SK-N-SH (cell line): ENCODE data around the gene ZNF521. TPM values are rescaled to one million over a fixed set of nuclear protein-coding genes. Genes with fewer than 3 reads are reported as not detected.

ENCODE experiments used
- CTCF ChIA-PET: fragments of 300-600, 350-600 bp; formaldehyde crosslinking; extraction: SDS; loops from one replicate; lab custom pipeline; 2021; lab: Yijun Ruan, JAX
- POLR2A ChIA-PET: fragments of 350-600 bp; sonication (Branson Sonifier 250); formaldehyde crosslinking; extraction: SDS; loops from one replicate; lab custom pipeline; 2020; ENCODE audit warnings: antibody characterized with exemption, inconsistent platforms; lab: Yijun Ruan, JAX
- DNase-seq: peaks from one replicate; pipeline ENCODE4 v3.0.0; 2012
- H2AFZ ChIP-seq: fragments of 200-600 bp; sonication (generic); 2 replicates; pipeline ENCODE4 v1.8.1; 2016; ENCODE audit warnings: antibody characterized with exemption, mild to moderate bottlenecking, low read depth
- H3F3A ChIP-seq: fragments of 200-600 bp; sonication (generic); replicated peaks from 2 replicates; pipeline ENCODE3; 2016; ENCODE audit warnings: antibody characterized with exemption, mild to moderate bottlenecking; ENCODE audit not compliant: insufficient read depth
- H3K27ac ChIP-seq, 2 experiments: fragments of 200-500 bp in 1 of 2; fragments of 200-600 bp in 1 of 2; sonication (Bioruptor generic) in 1 of 2; sonication (generic), shearing (Covaris generic) in 1 of 2; 2 replicates each; pipeline versions ENCODE4 v1.5.1 to v1.6.1; 2014 to 2016; ENCODE audit warnings: low read depth in 2 of 2, inconsistent platforms in 1 of 2, low read length in 1 of 2, mild to moderate bottlenecking in 1 of 2, mixed read lengths in 1 of 2
- H3K27me3 ChIP-seq: fragments of 200-600 bp; sonication (generic), shearing (Covaris generic); 2 replicates; pipeline ENCODE4 v1.6.1; 2016; ENCODE audit warnings: mixed run types; ENCODE audit not compliant: insufficient read depth
- H3K36me3 ChIP-seq, 2 experiments: fragments of 200-500 bp in 1 of 2; fragments of 200-600 bp in 1 of 2; sonication (Bioruptor generic) in 1 of 2; sonication (generic) in 1 of 2; replicated peaks in 1 of 2; 2 replicates each; pipeline versions ENCODE3 to v1.5.1; 2014 to 2016; ENCODE audit warnings: low read length in 1 of 2, mild to moderate bottlenecking in 1 of 2; ENCODE audit not compliant: insufficient read depth in 2 of 2, control insufficient read depth in 1 of 2
- H3K4me1 ChIP-seq, 2 experiments: fragments of 200-500 bp in 1 of 2; fragments of 200-600 bp in 1 of 2; sonication (Bioruptor generic) in 1 of 2; sonication (generic), shearing (Covaris generic) in 1 of 2; 2 replicates each; pipeline versions ENCODE4 v1.5.1 to v1.6.1; 2014 to 2016; ENCODE audit warnings: low read depth in 1 of 2, low read length in 1 of 2, mixed run types in 1 of 2; ENCODE audit not compliant: insufficient read depth in 2 of 2, control insufficient read depth in 1 of 2
- H3K4me2 ChIP-seq: fragments of 200-600 bp; sonication (generic), shearing (Covaris generic); 2 replicates; pipeline ENCODE4 v1.6.1; 2017; ENCODE audit warnings: mixed run types
- H3K4me3 ChIP-seq, 2 experiments: fragments of 200-500 bp in 1 of 2; fragments of 200-600 bp in 1 of 2; sonication (Bioruptor generic) in 1 of 2; sonication (generic), shearing (Covaris generic) in 1 of 2; 2 replicates each; pipeline versions ENCODE4 v1.5.1 to v1.8.1; 2014 to 2016; ENCODE audit warnings: low read depth in 2 of 2, inconsistent platforms in 1 of 2, low read length in 1 of 2, mild to moderate bottlenecking in 1 of 2, mixed read lengths in 1 of 2, moderate library complexity in 1 of 2
- H3K79me2 ChIP-seq: fragments of 200-600 bp; sonication (generic); 2 replicates; pipeline ENCODE4 v1.8.1; 2017; ENCODE audit warnings: mild to moderate bottlenecking; ENCODE audit not compliant: insufficient read depth
- H3K9ac ChIP-seq: fragments of 200-600 bp; sonication (generic); 2 replicates; pipeline ENCODE4 v1.6.1; 2017; ENCODE audit warnings: mixed run types
- H3K9me2 ChIP-seq: fragments of 200-600 bp; sonication (generic); 2 replicates; pipeline ENCODE4 v1.6.1; 2017; ENCODE audit warnings: mixed run types
- H3K9me3 ChIP-seq: fragments of 200-600 bp; sonication (generic); 2 replicates; pipeline ENCODE4 v1.6.1; 2017; ENCODE audit warnings: mixed run types, mild to moderate bottlenecking, moderate library complexity
- H4K20me1 ChIP-seq: fragments of 200-600 bp; sonication (generic); 2 replicates; pipeline ENCODE4 v1.6.1; 2017; ENCODE audit warnings: mild to moderate bottlenecking, mixed run types; ENCODE audit not compliant: insufficient read depth
- ELF1 ChIP-seq: IDR thresholded peaks from 2 replicates; pipeline ENCODE4 v1.4.0; 2012
- EZH2phosphoT487 ChIP-seq: fragments of 200-600 bp; sonication (generic); IDR thresholded peaks from 2 replicates; pipeline ENCODE4 v1.6.1; 2017; ENCODE audit warnings: low read depth, mixed run types, mild to moderate bottlenecking, antibody characterized with exemption, moderate library complexity, borderline replicate concordance
- FOXJ3 ChIP-seq: sonication (generic); formaldehyde crosslinking; IDR thresholded peaks from 2 replicates; pipeline ENCODE4 v1.5.1; 2020; ENCODE audit warnings: mild to moderate bottlenecking, missing genetic modification reagents
- GABPA ChIP-seq: IDR thresholded peaks from 2 replicates; pipeline ENCODE4 v1.4.0; 2012; ENCODE audit warnings: low read depth, mild to moderate bottlenecking
- MXI1 ChIP-seq: IDR thresholded peaks from 2 replicates; pipeline ENCODE4 v1.6.1; 2012; ENCODE audit warnings: mild to moderate bottlenecking, low read depth, low read length, improper control_type of control experiment
- NFIC ChIP-seq: IDR thresholded peaks from 2 replicates; pipeline ENCODE4 v1.4.0; 2012; ENCODE audit warnings: borderline replicate concordance
- NRF1 ChIP-seq: IDR thresholded peaks from 2 replicates; pipeline ENCODE4 v1.6.1; 2012; ENCODE audit warnings: low read depth, mild to moderate bottlenecking, low read length
- RFX5 ChIP-seq: IDR thresholded peaks from 2 replicates; pipeline ENCODE4 v1.6.1; 2012; ENCODE audit warnings: mild to moderate bottlenecking, improper control_type of control experiment, low read length
- SIN3A ChIP-seq: IDR thresholded peaks from 2 replicates; pipeline ENCODE4 v1.6.1; 2012; ENCODE audit warnings: low read depth, mild to moderate bottlenecking, low read length, moderate library complexity, borderline replicate concordance
- TCF12 ChIP-seq: IDR thresholded peaks from 2 replicates; pipeline ENCODE4 v1.4.0; 2012
- WGBS: methylation state at CpG from one replicate; pipeline ENCODE4 v1.1.6; 2017; ENCODE audit warnings: low lambda C conversion rate; 5-methylcytosine and 5-hydroxymethylcytosine counted together
- polyA plus RNA-seq, 3 experiments: library from polyadenylated mRNA; depleted of rRNA; stranded (reverse); fragments of >200 nt; gene quantifications; 2 replicates each; pipeline ENCODE4 v1.2.3, GENCODE V29; 2012
- TF ChIP-seq, protein P1 (sequence below): fragments of 150-350 bp; IDR thresholded peaks from 2 replicates; pipeline ENCODE4 v1.6.1; 2016; ENCODE audit warnings: mild to moderate bottlenecking, low read depth, low read length
- TF ChIP-seq, protein P2 (sequence below): IDR thresholded peaks from 2 replicates; pipeline ENCODE4 v1.4.0; 2012; ENCODE audit warnings: low read depth, borderline replicate concordance
- TF ChIP-seq, protein P3 (sequence below): IDR thresholded peaks from 2 replicates; pipeline ENCODE4 v1.4.0; 2012; ENCODE audit warnings: low read depth, borderline replicate concordance
- TF ChIP-seq, protein P4 (sequence below): IDR thresholded peaks from 2 replicates; pipeline ENCODE4; 2012
- TF ChIP-seq, protein P5 (sequence below): fragments of 200-600 bp; sonication (generic); IDR thresholded peaks from 2 replicates; pipeline ENCODE4 v1.6.1; 2017; ENCODE audit warnings: antibody characterized with exemption, mild to moderate bottlenecking, moderate library complexity

ZNF521 gene
- polyA plus RNA-seq, 1 of the 3 experiments (the other 2 are of a cell fraction) = 14.1 TPM

DNA sequence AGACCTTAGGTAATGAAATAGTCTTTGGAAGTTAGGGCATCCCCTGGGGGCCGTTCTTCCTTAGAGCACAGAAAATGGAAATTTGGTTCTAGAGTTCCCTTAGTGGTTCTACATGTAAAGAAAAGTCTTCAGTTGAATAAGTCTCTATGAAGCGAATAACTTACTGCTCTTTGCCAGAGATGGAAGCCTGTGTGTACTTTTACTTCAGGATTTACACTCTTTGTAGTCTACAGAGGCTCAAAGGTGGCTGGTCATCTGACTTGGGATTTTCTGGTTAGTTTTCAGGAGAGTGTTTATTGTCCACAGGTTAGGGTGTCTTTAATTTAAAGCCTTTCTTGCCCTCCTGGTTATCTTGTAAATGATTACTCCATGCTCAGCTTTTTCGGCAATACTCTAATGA, 210.6 kb downstream of the ZNF521 start:
- DNase-seq = no peak
- Histone ChIP-seq H3K27me3 (no peaks in the 10 kb centered on the region), H3F3A (peaks cover 7% of the 10 kb centered on the region), H3K9me2 (no peaks in the 10 kb centered on the region), H3K4me3 (no peak overlapping the region), H3K9ac (no peak overlapping the region), H3K27ac (no peak overlapping the region), H3K79me2 (no peaks in the 10 kb centered on the region), H3K4me1 (no peaks in the 10 kb centered on the region; a peak in 2 of 4 replicates), H3K9me3 (no peaks in the 10 kb centered on the region), H4K20me1 (no peaks in the 10 kb centered on the region), H3K36me3 (no peaks in the 10 kb centered on the region), H2AFZ (no peak overlapping the region), H3K4me2 (no peak overlapping the region)
- WGBS = 79% methylated on average over 3 of the region's 3 CpGs
- ChIA-PET POLR2A (no interaction called here), CTCF (no interaction called here)
- TF ChIP-seq ELF1 (no peak), NRF1 (no peak), FOXJ3 (CRISPR knock-in tag) (no peak), MXI1 (no peak), RFX5 (no peak), NFIC (no peak), GABPA (no peak), EZH2phosphoT487 (no peak), SIN3A (no peak), TCF12 (no peak)
- TF ChIP-seq, protein P1, sequence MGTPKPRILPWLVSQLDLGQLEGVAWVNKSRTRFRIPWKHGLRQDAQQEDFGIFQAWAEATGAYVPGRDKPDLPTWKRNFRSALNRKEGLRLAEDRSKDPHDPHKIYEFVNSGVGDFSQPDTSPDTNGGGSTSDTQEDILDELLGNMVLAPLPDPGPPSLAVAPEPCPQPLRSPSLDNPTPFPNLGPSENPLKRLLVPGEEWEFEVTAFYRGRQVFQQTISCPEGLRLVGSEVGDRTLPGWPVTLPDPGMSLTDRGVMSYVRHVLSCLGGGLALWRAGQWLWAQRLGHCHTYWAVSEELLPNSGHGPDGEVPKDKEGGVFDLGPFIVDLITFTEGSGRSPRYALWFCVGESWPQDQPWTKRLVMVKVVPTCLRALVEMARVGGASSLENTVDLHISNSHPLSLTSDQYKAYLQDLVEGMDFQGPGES = no peak
- TF ChIP-seq, protein P2, sequence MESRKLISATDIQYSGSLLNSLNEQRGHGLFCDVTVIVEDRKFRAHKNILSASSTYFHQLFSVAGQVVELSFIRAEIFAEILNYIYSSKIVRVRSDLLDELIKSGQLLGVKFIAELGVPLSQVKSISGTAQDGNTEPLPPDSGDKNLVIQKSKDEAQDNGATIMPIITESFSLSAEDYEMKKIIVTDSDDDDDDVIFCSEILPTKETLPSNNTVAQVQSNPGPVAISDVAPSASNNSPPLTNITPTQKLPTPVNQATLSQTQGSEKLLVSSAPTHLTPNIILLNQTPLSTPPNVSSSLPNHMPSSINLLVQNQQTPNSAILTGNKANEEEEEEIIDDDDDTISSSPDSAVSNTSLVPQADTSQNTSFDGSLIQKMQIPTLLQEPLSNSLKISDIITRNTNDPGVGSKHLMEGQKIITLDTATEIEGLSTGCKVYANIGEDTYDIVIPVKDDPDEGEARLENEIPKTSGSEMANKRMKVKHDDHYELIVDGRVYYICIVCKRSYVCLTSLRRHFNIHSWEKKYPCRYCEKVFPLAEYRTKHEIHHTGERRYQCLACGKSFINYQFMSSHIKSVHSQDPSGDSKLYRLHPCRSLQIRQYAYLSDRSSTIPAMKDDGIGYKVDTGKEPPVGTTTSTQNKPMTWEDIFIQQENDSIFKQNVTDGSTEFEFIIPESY = no peak
- TF ChIP-seq, protein P3, sequence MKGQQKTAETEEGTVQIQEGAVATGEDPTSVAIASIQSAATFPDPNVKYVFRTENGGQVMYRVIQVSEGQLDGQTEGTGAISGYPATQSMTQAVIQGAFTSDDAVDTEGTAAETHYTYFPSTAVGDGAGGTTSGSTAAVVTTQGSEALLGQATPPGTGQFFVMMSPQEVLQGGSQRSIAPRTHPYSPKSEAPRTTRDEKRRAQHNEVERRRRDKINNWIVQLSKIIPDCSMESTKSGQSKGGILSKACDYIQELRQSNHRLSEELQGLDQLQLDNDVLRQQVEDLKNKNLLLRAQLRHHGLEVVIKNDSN = no peak
- TF ChIP-seq, protein P4, sequence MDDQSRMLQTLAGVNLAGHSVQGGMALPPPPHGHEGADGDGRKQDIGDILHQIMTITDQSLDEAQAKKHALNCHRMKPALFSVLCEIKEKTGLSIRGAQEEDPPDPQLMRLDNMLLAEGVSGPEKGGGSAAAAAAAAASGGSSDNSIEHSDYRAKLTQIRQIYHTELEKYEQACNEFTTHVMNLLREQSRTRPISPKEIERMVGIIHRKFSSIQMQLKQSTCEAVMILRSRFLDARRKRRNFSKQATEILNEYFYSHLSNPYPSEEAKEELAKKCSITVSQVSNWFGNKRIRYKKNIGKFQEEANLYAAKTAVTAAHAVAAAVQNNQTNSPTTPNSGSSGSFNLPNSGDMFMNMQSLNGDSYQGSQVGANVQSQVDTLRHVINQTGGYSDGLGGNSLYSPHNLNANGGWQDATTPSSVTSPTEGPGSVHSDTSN = no peak
- TF ChIP-seq, protein P5, sequence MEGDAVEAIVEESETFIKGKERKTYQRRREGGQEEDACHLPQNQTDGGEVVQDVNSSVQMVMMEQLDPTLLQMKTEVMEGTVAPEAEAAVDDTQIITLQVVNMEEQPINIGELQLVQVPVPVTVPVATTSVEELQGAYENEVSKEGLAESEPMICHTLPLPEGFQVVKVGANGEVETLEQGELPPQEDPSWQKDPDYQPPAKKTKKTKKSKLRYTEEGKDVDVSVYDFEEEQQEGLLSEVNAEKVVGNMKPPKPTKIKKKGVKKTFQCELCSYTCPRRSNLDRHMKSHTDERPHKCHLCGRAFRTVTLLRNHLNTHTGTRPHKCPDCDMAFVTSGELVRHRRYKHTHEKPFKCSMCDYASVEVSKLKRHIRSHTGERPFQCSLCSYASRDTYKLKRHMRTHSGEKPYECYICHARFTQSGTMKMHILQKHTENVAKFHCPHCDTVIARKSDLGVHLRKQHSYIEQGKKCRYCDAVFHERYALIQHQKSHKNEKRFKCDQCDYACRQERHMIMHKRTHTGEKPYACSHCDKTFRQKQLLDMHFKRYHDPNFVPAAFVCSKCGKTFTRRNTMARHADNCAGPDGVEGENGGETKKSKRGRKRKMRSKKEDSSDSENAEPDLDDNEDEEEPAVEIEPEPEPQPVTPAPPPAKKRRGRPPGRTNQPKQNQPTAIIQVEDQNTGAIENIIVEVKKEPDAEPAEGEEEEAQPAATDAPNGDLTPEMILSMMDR = no peak
